ENCODE measurements around the gene SCIN. TPM values are rescaled to one million over a fixed set of nuclear protein-coding genes. Genes with fewer than 3 reads are reported as not detected.

The SCIN gene
- polyA plus RNA-seq, 1 donor from 2014 or later, result 0.53 TPM

DNA sequence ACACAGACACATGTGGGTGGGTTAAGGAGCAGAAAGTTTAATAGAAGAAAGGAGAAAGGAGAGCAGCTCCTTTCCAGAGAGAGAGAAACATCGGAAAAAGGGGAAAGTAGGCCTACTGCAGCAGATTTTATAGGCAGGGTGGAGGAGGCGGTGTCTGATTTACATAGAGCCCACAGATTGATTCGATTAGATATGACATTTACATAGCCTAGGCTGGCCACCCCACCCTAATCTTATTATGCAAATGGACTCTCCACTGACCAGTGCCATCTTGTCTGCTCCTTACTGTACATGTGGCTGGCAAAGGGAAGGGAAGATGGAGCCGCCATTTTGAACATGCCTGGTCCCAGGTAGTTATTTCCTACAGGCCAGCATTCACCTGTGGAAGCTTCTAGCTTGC is 38.7 kb upstream of the SCIN start:
- H4K20me1 ChIP-seq (ENCODE audit: insufficient read depth), result no peaks in the 10 kb centered on the region
- no peaks in the 10 kb centered on the region for H3K9me3 ChIP-seq (ENCODE audit: low read length)
- no peak overlapping the region for H3K4me2 ChIP-seq (ENCODE audit: low read length)
- H3K9me2 ChIP-seq (ENCODE audit: insufficient read depth, low read length), result no peaks in the 10 kb centered on the region
- H3K4me3 ChIP-seq (ENCODE audit: low read length), result no peak overlapping the region
- no peak overlapping the region for H3K9ac ChIP-seq (ENCODE audit: low read length)
- no peak overlapping the region for H3K27ac ChIP-seq (ENCODE audit: low read length)
- no peaks in the 10 kb centered on the region for H3K79me2 ChIP-seq (replicated peaks; ENCODE audit: insufficient read depth, low read length)
- peaks cover 5% of the 10 kb centered on the region for H3F3A ChIP-seq (ENCODE audit: insufficient read depth, low read length, poor library complexity, severe bottlenecking)
- H3K36me3 ChIP-seq (ENCODE audit: insufficient read depth, low read length), result no peaks in the 10 kb centered on the region
- H3K27me3 ChIP-seq (ENCODE audit: insufficient read depth, low read depth, low read length), result no peaks in the 10 kb centered on the region
- TF ChIP-seq SMC3 (conservative IDR thresholded peaks at IDR 0.05; ENCODE audit: poor library complexity), result no peak
- no peak for TF ChIP-seq RAD21 (conservative IDR thresholded peaks at IDR 0.05)
- no peak overlapping the region for H2AFZ ChIP-seq (ENCODE audit: low read depth, low read length)

DNA sequence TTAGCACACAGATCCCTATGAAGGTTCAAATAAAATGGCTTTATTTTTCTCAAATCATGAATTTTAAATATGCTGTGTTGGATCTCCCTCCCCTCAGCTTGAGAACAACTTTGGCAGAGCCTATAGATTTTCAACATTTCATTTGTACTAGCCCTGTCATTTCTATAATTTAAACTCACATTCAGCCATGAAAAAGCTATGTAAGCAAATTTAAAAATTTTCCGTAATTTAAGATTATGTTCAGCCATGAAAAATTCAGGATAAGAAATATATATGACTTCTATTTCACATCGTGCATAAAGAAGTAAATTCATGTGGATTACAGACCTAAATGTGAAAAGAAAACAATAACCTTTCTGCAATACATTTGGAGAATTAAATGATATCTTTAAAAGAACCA is 36.5 kb upstream of the SCIN start:
- Histone ChIP-seq H3K36me3 (ENCODE audit: insufficient read depth, low read length) (no peaks in the 10 kb centered on the region), H3K4me2 (ENCODE audit: low read length) (no peak overlapping the region), H3K27ac (ENCODE audit: low read length) (no peak overlapping the region), H3K79me2 (replicated peaks; ENCODE audit: insufficient read depth, low read length) (no peaks in the 10 kb centered on the region), H3F3A (ENCODE audit: insufficient read depth, low read length, poor library complexity, severe bottlenecking) (no peaks in the 10 kb centered on the region), H3K4me3 (ENCODE audit: low read length) (no peak overlapping the region), H3K9ac (ENCODE audit: low read length) (no peak overlapping the region), H4K20me1 (ENCODE audit: insufficient read depth) (no peaks in the 10 kb centered on the region), H3K9me2 (ENCODE audit: insufficient read depth, low read length) (no peaks in the 10 kb centered on the region), H2AFZ (ENCODE audit: low read depth, low read length) (no peak overlapping the region), H3K9me3 (ENCODE audit: low read length) (no peaks in the 10 kb centered on the region), H3K27me3 (ENCODE audit: insufficient read depth, low read depth, low read length) (no peaks in the 10 kb centered on the region)
- TF ChIP-seq, protein P1, sequence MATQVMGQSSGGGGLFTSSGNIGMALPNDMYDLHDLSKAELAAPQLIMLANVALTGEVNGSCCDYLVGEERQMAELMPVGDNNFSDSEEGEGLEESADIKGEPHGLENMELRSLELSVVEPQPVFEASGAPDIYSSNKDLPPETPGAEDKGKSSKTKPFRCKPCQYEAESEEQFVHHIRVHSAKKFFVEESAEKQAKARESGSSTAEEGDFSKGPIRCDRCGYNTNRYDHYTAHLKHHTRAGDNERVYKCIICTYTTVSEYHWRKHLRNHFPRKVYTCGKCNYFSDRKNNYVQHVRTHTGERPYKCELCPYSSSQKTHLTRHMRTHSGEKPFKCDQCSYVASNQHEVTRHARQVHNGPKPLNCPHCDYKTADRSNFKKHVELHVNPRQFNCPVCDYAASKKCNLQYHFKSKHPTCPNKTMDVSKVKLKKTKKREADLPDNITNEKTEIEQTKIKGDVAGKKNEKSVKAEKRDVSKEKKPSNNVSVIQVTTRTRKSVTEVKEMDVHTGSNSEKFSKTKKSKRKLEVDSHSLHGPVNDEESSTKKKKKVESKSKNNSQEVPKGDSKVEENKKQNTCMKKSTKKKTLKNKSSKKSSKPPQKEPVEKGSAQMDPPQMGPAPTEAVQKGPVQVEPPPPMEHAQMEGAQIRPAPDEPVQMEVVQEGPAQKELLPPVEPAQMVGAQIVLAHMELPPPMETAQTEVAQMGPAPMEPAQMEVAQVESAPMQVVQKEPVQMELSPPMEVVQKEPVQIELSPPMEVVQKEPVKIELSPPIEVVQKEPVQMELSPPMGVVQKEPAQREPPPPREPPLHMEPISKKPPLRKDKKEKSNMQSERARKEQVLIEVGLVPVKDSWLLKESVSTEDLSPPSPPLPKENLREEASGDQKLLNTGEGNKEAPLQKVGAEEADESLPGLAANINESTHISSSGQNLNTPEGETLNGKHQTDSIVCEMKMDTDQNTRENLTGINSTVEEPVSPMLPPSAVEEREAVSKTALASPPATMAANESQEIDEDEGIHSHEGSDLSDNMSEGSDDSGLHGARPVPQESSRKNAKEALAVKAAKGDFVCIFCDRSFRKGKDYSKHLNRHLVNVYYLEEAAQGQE (IDR thresholded peaks at IDR 0.05; ENCODE audit: borderline replicate concordance), result no peak
- no peak for TF ChIP-seq POLR2AphosphoS5 (IDR thresholded peaks at IDR 0.05)
- TF ChIP-seq TAF1 (IDR thresholded peaks at IDR 0.05; ENCODE audit: low read depth), result no peak
- TF ChIP-seq CTCF (IDR thresholded peaks at IDR 0.05; ENCODE audit: poor library complexity, severe bottlenecking), result no peak
- TF ChIP-seq EP300 (conservative IDR thresholded peaks at IDR 0.05; ENCODE audit: poor library complexity, severe bottlenecking), result no peak
- no peak for TF ChIP-seq SMC3 (conservative IDR thresholded peaks at IDR 0.05; ENCODE audit: poor library complexity)
- no peak for TF ChIP-seq MXI1 (conservative IDR thresholded peaks at IDR 0.05; ENCODE audit: poor library complexity, severe bottlenecking)
- no peak for TF ChIP-seq RAD21 (conservative IDR thresholded peaks at IDR 0.05)
- no peak for TF ChIP-seq EZH2 (IDR thresholded peaks at IDR 0.05; ENCODE audit: borderline replicate concordance, insufficient read depth, low read length, poor library complexity, severe bottlenecking)

GRCh38 chr7:12539681-12540080 is 30.8 kb upstream of the SCIN start:
- H3K79me2 ChIP-seq (replicated peaks; ENCODE audit: insufficient read depth, low read length), result no peaks in the 10 kb centered on the region
- H2AFZ ChIP-seq (ENCODE audit: low read depth, low read length), result no peak overlapping the region
- H3K9ac ChIP-seq (ENCODE audit: low read length), result no peak overlapping the region
- H4K20me1 ChIP-seq (ENCODE audit: insufficient read depth), result no peaks in the 10 kb centered on the region
- H3K9me3 ChIP-seq (ENCODE audit: low read length), result no peaks in the 10 kb centered on the region
- no peak overlapping the region for H3K27ac ChIP-seq (ENCODE audit: low read length)
- no peak overlapping the region for H3K4me3 ChIP-seq (ENCODE audit: low read length)
- TF ChIP-seq EP300 (conservative IDR thresholded peaks at IDR 0.05; ENCODE audit: poor library complexity, severe bottlenecking) (no peak), CTCF (IDR thresholded peaks at IDR 0.05; ENCODE audit: poor library complexity, severe bottlenecking) (no peak), POLR2AphosphoS5 (IDR thresholded peaks at IDR 0.05) (no peak), RAD21 (conservative IDR thresholded peaks at IDR 0.05) (no peak), TAF1 (IDR thresholded peaks at IDR 0.05; ENCODE audit: low read depth) (no peak), MXI1 (conservative IDR thresholded peaks at IDR 0.05; ENCODE audit: poor library complexity, severe bottlenecking) (no peak), EZH2 (IDR thresholded peaks at IDR 0.05; ENCODE audit: borderline replicate concordance, insufficient read depth, low read length, poor library complexity, severe bottlenecking) (no peak), SMC3 (conservative IDR thresholded peaks at IDR 0.05; ENCODE audit: poor library complexity) (no peak)
- TF ChIP-seq, protein P1 (IDR thresholded peaks at IDR 0.05; ENCODE audit: borderline replicate concordance), result no peak
- no peaks in the 10 kb centered on the region for H3F3A ChIP-seq (ENCODE audit: insufficient read depth, low read length, poor library complexity, severe bottlenecking)
- H3K36me3 ChIP-seq (ENCODE audit: insufficient read depth, low read length), result no peaks in the 10 kb centered on the region
- H3K4me2 ChIP-seq (ENCODE audit: low read length), result no peak overlapping the region
- no peaks in the 10 kb centered on the region for H3K9me2 ChIP-seq (ENCODE audit: insufficient read depth, low read length)
- H3K27me3 ChIP-seq (ENCODE audit: insufficient read depth, low read depth, low read length), result no peaks in the 10 kb centered on the region

Data from neural cell (in vitro differentiated cells).